NCI-H1048 (cell line): ENCODE data around the gene NR2F2.

Experiments used
- DNase-seq: peaks from one replicate; lab custom pipeline; 2025; lab: John Stamatoyannopoulos, UW

The NR2F2 gene

DNA sequence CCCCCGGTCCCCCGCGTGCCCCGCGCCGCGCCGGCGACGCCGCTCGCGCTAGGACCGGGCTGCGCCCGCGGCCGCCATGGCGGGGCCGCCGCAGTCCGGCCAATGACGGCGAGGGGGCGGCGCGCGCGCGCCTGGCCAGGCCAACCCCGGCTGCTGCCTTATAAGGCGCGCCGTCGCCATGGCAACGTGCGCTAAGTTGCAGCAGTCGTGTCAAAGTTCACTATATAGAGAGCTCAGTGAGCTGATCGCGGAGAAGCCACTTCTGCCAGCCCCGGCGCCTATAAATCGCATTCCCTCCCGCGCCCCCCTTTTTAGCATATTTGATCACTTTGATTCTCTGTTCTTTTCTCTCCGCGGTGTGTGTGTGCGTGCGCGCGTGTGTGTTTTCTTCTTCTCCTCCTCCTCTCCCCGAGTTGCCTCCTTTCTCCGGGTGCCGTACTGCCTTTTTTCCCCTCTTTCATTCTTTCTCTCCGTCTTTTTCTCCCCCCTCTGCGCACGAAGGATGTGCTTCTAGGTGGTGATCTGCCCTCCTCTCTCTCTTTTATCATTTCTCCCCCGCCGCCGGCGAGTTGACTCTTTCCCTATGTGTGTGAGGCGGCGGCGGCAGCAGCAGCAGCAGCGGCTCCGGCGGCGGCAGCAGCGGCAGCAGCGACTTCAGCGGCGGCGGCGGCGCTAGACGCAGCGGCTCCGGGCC lies at the start of gene NR2F2:
Gene NR2F2 (plus strand): TSS at position 251 of the 694 bp plus-strand sequence. CDS start 1,406 bp downstream, outside the sequence.
- peak; percentile 92 for DNase-seq

- DNase-seq, result no peak
These were observed 45.2 kb upstream of the NR2F2 start for GRCh38 chr15:96285305-96285704.

DNA sequence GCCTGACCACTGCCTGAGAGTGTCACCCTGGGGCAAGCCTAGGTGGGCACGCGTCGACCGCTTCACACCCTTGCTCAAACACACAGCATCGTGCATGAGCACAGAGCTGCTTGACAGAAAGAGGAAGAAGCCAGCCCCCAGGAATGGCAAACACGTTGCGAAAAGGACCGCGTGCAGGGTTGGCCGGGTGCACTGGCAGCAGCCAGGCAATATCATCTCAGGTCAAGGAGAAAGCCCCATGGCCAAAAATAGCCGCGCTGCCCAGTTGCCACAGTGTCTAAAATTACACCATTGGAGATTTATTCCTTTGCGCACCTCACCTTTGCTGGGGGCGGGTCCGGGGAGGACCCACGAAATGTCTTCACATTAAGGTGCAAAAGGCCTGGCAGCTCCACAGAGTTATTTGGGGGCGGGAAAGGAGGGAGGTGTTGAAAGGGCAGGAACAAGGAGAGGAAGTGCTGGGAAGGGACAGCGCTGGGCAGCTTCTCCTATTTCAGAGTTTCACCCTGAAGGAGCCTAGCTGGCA lies 44.7 kb upstream of the NR2F2 start:
- DNase-seq, result no peak

- no peak for DNase-seq
These were observed 39.8 kb upstream of the NR2F2 start for GRCh38 chr15:96290679-96291078.

GRCh38 chr15:96292635-96293034 lies 37.9 kb upstream of the NR2F2 start:
- no peak for DNase-seq

GRCh38 chr15:96293441-96293840 lies 37.1 kb upstream of the NR2F2 start:
- no peak for DNase-seq

DNA sequence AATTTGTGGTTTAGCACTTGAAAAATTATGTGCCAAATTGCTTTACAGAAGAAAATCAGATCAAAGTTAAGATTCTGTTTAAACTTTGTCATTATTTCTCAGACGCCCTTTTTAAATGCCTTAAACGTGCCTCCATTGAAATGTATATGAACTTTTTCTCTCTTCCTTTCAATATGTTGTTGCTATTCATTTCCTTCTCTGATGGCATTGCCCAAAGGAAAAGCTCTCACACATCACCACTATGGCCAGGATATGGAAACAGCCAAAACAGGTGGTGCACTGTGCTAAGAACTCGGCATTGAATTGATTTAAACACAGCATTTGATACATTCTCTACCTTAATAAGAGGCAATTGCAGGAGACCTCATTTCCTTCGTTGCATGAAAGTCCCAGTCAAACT lies 35.7 kb upstream of the NR2F2 start:
- DNase-seq, result no peak

- no peak for DNase-seq
These were observed 34.2 kb upstream of the NR2F2 start for GRCh38 chr15:96296264-96296663.

DNA sequence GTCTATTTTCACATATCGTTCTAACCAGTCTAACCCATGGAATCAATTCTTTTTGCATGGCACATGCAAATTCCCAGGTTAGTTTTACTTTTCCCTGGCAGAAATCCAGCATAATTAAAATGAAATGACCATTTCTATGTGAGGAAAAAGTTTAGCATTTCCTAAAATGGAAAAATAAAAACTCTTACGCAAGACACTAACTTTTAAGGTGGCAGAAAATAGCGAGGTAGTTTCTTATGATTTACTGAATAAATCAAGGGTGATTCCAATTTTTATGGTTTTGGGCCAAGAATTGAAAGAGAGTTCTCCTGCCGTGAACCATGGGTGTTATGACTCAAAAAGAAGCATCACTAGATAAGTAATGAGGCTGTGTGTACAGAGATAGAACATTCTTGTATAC lies 32.7 kb upstream of the NR2F2 start:
- no peak for DNase-seq

GRCh38 chr15:96298217-96298616 lies 32.3 kb upstream of the NR2F2 start:
- no peak for DNase-seq

- no peak for DNase-seq
These were observed 29.7 kb upstream of the NR2F2 start for GRCh38 chr15:96300836-96301235.

- no peak for DNase-seq
These were observed 26.9 kb upstream of the NR2F2 start for GRCh38 chr15:96303503-96304056.

DNA sequence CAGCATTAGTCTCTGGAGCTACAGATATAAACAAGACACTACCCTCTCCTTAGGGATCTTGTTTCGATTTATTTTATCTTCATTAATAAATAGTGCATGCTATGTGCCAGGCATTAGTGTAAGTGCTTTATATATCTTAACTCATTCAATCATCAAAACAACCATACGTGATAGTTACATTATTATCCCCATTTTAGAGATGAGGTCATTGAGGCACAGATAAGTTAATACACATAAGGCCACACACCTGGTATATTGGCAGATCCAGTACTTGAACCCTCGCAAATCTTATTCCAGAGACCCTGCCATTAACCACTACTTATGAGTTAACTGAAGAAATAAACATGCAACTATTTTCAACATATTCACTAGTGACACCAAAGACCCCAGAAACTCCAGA lies 25.7 kb upstream of the NR2F2 start:
- DNase-seq, result no peak

DNA sequence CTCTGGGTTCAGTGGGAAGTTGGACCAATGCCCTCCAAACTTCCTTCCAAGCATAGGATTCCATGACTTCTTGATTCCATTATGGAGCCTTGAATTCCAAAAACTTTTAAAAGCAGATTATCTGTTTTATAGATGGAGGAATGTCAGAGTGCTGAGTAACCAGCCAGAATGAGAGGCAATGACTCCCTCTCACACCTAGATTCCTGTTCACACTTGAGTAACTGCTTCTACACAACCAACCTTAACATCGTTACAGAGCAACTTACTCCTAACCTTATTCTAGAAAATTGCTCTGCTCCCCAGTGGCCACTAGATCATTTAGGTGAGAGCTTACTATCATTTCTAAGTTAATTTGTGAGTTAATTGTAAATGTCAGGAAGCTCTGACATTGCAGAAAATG lies 24.2 kb upstream of the NR2F2 start:
- no peak for DNase-seq

DNA sequence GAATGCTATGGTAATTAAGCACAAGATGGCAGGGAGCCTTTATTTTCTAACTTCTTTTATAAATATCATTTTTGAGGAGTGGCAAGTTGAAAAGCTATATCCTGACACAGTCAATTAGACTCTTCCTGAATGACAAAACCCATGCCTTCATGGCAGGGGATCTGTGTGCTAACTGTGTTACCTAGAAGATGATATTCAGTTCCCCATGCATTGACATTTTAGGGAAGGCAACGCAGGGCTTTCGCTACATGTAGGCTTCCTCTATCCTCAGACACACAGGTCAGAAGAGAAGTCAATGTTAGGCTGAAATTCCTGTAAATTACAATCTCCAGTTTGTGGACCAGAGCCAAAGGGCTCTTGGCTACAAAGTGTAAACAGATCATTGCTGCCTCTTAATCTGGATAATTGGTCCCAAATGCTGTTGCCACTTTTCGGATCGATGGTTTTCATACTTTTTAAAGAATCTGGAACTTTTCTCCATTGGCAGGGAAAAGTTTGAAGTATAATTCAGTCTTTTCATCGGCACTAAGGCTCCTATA lies 22.6 kb upstream of the NR2F2 start:
- DNase-seq, result no peak

DNA sequence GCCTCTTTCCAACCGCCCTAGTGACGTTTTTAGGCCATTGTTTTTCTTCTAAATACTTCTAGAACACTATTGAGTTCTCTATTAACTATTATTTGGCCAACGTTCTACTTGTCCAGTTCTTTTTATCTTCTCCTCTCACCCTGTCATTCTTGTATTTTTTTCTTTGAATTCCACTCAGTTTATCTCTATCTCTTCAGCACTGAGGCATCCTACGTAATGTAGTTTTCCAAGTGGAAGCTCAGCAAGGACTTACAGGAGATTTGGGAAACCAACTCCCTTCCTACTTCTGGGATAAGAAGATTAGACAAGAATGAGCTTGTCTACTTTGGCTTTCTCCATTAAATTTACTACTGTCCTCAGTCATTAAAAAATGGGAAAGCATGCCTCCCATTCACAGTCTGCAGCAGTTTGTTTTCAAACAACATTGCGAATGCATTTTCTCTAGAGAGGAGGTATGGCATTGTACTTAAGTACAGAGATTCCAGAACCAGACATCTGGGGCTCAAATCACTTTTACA lies 21.3 kb upstream of the NR2F2 start:
- DNase-seq, result no peak

DNA sequence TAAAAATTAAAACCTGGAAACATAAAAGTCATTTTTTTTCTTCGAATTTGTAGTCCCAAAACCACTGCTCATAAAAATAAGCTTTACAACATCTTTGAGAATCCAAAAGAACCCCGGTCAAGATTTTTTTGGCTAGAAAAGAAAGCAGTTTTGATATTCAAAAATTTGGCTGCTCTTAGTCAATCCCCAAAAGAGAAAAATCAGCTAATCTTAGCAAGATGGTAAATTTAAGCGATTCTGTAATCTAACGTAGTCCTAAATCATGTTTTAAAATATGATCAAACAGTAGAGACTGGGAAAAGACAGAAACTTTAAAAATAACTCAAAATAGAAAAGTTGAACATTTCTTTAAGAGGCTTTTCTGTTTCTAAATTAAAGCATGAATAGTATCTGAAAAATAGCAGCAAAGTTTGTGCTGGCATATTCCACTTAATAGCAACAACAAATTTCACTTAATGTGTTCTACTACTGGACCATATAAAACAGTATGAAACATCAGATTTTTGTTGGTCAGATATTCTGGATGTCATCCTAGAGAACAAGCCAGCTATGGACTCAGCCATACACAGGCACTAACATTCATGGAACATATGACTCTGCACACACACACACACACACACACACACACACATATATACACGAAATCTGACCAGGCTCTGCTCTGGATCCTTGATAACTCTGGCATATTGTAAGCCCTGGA lies 19.1 kb upstream of the NR2F2 start:
- DNase-seq, result no peak

GRCh38 chr15:96311956-96312294 lies 18.6 kb upstream of the NR2F2 start:
- DNase-seq, result no peak

DNA sequence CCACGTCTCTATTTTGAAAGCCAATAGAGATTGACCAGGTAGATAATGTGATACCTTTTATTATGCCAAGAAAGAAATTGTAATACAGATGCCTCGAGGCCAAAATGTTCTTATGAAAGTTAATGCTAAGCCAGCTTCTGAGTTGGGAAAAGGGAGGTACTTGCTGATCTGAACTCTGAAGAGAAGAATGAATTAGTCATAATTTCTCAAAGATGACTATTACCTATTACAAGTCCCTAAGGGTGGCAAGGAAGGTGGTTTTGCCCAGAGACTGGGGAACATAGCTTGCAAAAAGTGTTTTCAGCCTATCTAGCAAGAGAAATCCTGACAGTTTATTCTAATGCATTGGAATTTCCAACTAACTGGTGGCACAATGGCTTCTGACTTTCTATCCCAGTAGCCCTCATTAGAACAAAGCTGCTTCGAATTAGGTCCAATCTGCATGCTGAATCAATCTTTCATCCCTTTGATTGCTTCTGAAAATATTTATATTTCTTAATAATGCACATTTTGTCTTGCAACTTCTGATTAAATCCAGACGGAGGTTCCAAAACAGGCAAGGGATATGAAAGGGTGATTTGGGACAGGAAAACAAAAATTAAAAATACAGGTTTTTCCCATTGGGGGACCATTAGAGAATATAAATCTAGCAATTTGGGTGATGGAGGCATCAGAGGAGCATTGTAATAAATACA lies 17.7 kb upstream of the NR2F2 start:
- DNase-seq, result no peak

GRCh38 chr15:96314518-96314917 lies 16.0 kb upstream of the NR2F2 start:
- DNase-seq, result no peak

- no peak for DNase-seq
These were observed 15.5 kb upstream of the NR2F2 start for GRCh38 chr15:96314963-96315362.

DNA sequence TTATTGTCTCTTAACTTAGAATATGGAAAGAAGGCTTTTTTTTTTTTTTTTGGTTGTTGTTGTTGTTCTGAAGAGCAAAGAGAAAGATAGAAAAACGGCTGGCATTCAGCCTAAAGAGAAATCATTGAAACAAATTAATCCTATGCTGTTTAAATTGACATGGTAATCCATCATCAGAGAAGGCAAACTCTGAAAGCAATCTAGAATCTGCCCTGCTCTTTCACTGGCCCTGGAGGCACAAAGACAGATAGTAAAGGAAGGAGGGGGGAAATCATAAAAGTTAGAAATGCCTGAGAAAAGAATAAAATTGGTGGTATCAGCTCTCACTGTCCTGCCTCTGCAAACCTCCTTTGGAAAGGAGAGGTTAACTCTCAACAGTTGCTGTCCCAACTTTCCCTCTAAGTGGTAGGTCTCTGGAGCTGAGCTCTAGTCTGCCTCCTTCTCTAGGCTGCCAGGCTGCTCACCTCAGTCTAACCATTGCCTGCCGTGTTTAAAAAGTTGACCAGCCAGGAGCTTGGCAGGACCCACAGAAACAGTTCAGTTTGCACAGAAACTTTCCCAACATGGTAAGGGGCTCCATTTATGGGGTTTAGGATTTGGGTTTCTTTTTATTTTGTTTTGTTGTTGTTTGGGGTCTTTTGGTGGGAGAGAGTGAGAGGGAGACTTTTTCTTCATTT lies 13.4 kb upstream of the NR2F2 start:
- no peak for DNase-seq
